Trophoblast cell (in vitro differentiated cells and primary cell): Measurements from ENCODE around the gene EP400.

ENCODE experiments used
- DNase-seq, 2 donors: peaks; one replicate each; pipeline ENCODE4 v3.0.0-alpha.2; 2016
- H2AFZ ChIP-seq: 2 replicates; pipeline ENCODE4 v1.6.1; 2013; ENCODE audit warnings: low read length, moderate library complexity, mild to moderate bottlenecking; ENCODE audit not compliant: insufficient read depth, poor library complexity
- H2AK5ac ChIP-seq: 2 replicates; pipeline ENCODE4 v1.6.1; 2013; ENCODE audit warnings: mild to moderate bottlenecking, low read length
- H2BK120ac ChIP-seq: 2 replicates; pipeline ENCODE4 v1.6.1; 2013; ENCODE audit warnings: low read length, mild to moderate bottlenecking, moderate library complexity; ENCODE audit not compliant: insufficient read depth, poor library complexity
- H2BK12ac ChIP-seq: 2 replicates; pipeline ENCODE4 v1.6.1; 2013; ENCODE audit warnings: mild to moderate bottlenecking, low read length, moderate library complexity
- H2BK5ac ChIP-seq: 2 replicates; pipeline ENCODE4 v1.6.1; 2013; ENCODE audit warnings: low read length, low read depth, moderate library complexity, mild to moderate bottlenecking; ENCODE audit not compliant: poor library complexity
- H3K14ac ChIP-seq: 2 replicates; pipeline ENCODE4 v1.6.1; 2013; ENCODE audit warnings: mild to moderate bottlenecking, low read length
- H3K18ac ChIP-seq: 2 replicates; pipeline ENCODE4 v1.6.1; 2013; ENCODE audit warnings: mild to moderate bottlenecking, low read length
- H3K23ac ChIP-seq: 2 replicates; pipeline ENCODE4 v1.6.1; 2013; ENCODE audit warnings: low read length
- H3K27ac ChIP-seq: 2 replicates; pipeline ENCODE4 v1.5.1; 2013; ENCODE audit warnings: low read depth, mild to moderate bottlenecking, inconsistent platforms, low read length, moderate library complexity
- H3K27me3 ChIP-seq: 2 replicates; pipeline ENCODE4 v1.6.1; 2013; ENCODE audit warnings: inconsistent platforms, mild to moderate bottlenecking, low read length, moderate library complexity; ENCODE audit not compliant: insufficient read depth
- H3K36me3 ChIP-seq, 2 experiments: 1 replicate in 1 of 2; 2 replicates in 1 of 2; pipeline ENCODE4 v1.6.1; 2013; ENCODE audit warnings: low read length in 2 of 2, mild to moderate bottlenecking in 2 of 2, moderate library complexity in 1 of 2; ENCODE audit not compliant: insufficient read depth in 2 of 2, control insufficient read depth in 1 of 2
- H3K4ac ChIP-seq: 2 replicates; pipeline ENCODE4 v1.6.1; 2013; ENCODE audit warnings: low read depth, mild to moderate bottlenecking, low read length, moderate library complexity
- H3K4me1 ChIP-seq, 2 experiments: 1 replicate in 1 of 2; 2 replicates in 1 of 2; pipeline ENCODE4 v1.6.1; 2013; ENCODE audit warnings: low read length in 2 of 2, mild to moderate bottlenecking in 2 of 2, moderate library complexity in 1 of 2; ENCODE audit not compliant: insufficient read depth in 2 of 2, control insufficient read depth in 1 of 2
- H3K4me2 ChIP-seq: 2 replicates; pipeline ENCODE4 v1.6.1; 2013; ENCODE audit warnings: inconsistent platforms, mild to moderate bottlenecking, low read length, moderate library complexity
- H3K4me3 ChIP-seq: 2 replicates; pipeline ENCODE4 v1.5.1; 2013; ENCODE audit warnings: mild to moderate bottlenecking, low read depth, low read length, inconsistent platforms
- H3K79me1 ChIP-seq: one replicate; pipeline ENCODE4 v1.6.1; 2013; ENCODE audit warnings: low read length
- H3K79me2 ChIP-seq: 2 replicates; pipeline ENCODE4 v1.6.1; 2013; ENCODE audit warnings: low read length, mild to moderate bottlenecking; ENCODE audit not compliant: control insufficient read depth, insufficient read depth, poor library complexity
- H3K9ac ChIP-seq: 2 replicates; pipeline ENCODE4 v1.6.1; 2013; ENCODE audit warnings: mild to moderate bottlenecking, low read length
- H3K9me3 ChIP-seq: 2 replicates; pipeline ENCODE4 v1.6.1; 2013; ENCODE audit warnings: low read depth, mild to moderate bottlenecking, control low read depth, inconsistent platforms, low read length; ENCODE audit not compliant: insufficient read depth
- H4K12ac ChIP-seq: 2 replicates; pipeline ENCODE4 v1.6.1; 2013; ENCODE audit warnings: low read depth, mild to moderate bottlenecking, low read length, moderate library complexity
- H4K8ac ChIP-seq: 2 replicates; pipeline ENCODE4 v1.6.1; 2013; ENCODE audit warnings: low read depth, mild to moderate bottlenecking, low read length, moderate library complexity
- H4K91ac ChIP-seq: one replicate; pipeline ENCODE4 v1.6.1; 2013; ENCODE audit warnings: low read depth, mild to moderate bottlenecking, low read length, moderate library complexity
- WGBS: extraction: QIAGEN DNeasy Blood & Tissue Kit; methylation state at CpG from one replicate; pipeline ENCODE4 v1.1.7; 2013; ENCODE audit warnings: missing lambda C conversion rate; ENCODE audit not compliant: insufficient read length, insufficient coverage; ENCODE audit errors: extremely low coverage; 5-methylcytosine and 5-hydroxymethylcytosine counted together

The EP400 gene

GRCh38 chr12:131902332-131903241 lies 47.2 kb upstream of the EP400 start:
- Histone ChIP-seq H4K91ac (no peak overlapping the region), H3K79me1 (peaks cover 2% of the 10 kb centered on the region), H3K9me3 (no peaks in the 10 kb centered on the region), H3K23ac (no peak overlapping the region), H2AFZ (peak overlapping the region; percentile 30), H2BK5ac (no peak overlapping the region), H2BK120ac (no peak overlapping the region), H3K9ac (no peak overlapping the region), H3K4me3 (no peak overlapping the region), H4K8ac (no peak overlapping the region), H2BK12ac (no peak overlapping the region), H3K79me2 (peaks cover 13% of the 10 kb centered on the region), H3K36me3 (peaks cover 46 to 50% of the 10 kb centered on the region in 2 experiments), H4K12ac (peak overlapping the region; percentile 7), H3K14ac (no peak overlapping the region), H3K27me3 (no peaks in the 10 kb centered on the region), H3K4me1 (peaks cover 8 to 9% of the 10 kb centered on the region in 2 experiments), H3K18ac (peak overlapping the region; percentile 38), H3K27ac (no peak overlapping the region), H2AK5ac (no peak overlapping the region), H3K4ac (peak overlapping the region; percentile 16), H3K4me2 (no peak overlapping the region)
- DNase-seq: no peak
- no CpG with 5 or more reads among the region's 25 CpGs for WGBS

- peaks cover 5 to 6% of the 10 kb centered on the region in 2 experiments for H3K4me1 ChIP-seq
- H3K27me3 ChIP-seq: no peaks in the 10 kb centered on the region
- H2BK12ac ChIP-seq: no peak overlapping the region
- peaks cover 13% of the 10 kb centered on the region for H3K79me2 ChIP-seq
- no peak overlapping the region for H3K9ac ChIP-seq
- H3K4me3 ChIP-seq: no peak overlapping the region
- H3K79me1 ChIP-seq: peaks cover 2% of the 10 kb centered on the region
- H3K36me3 ChIP-seq: peaks cover 49 to 54% of the 10 kb centered on the region in 2 experiments
- H2BK5ac ChIP-seq: no peak overlapping the region
- no peak overlapping the region for H3K14ac ChIP-seq
- no peak overlapping the region for H3K4me2 ChIP-seq
- H4K91ac ChIP-seq: no peak overlapping the region
- H2BK120ac ChIP-seq: no peak overlapping the region
- H3K23ac ChIP-seq: no peak overlapping the region
- H4K8ac ChIP-seq: no peak overlapping the region
- H3K27ac ChIP-seq: no peak overlapping the region
- H2AK5ac ChIP-seq: no peak overlapping the region
- WGBS: no CpG with 5 or more reads among the region's 13 CpGs
- no peak overlapping the region for H4K12ac ChIP-seq
- peak overlapping the region; percentile 38 for H3K18ac ChIP-seq
- H3K9me3 ChIP-seq: no peaks in the 10 kb centered on the region
- no peak overlapping the region for H2AFZ ChIP-seq
- DNase-seq: no peak
- peak overlapping the region; percentile 11 for H3K4ac ChIP-seq
Observed at GRCh38 chr12:131903270-131904255, 46.2 kb upstream of the EP400 start.

GRCh38 chr12:131904346-131904745 lies 45.4 kb upstream of the EP400 start:
- no peak overlapping the region for H3K23ac ChIP-seq
- H3K27ac ChIP-seq: no peak overlapping the region
- H3K4ac ChIP-seq: peak overlapping the region; percentile 6
- H3K14ac ChIP-seq: no peak overlapping the region
- H2BK12ac ChIP-seq: no peak overlapping the region
- H2AFZ ChIP-seq: no peak overlapping the region
- H4K91ac ChIP-seq: no peak overlapping the region
- H3K18ac ChIP-seq: no peak overlapping the region
- H4K8ac ChIP-seq: no peak overlapping the region
- H3K36me3 ChIP-seq: peaks cover 57 to 61% of the 10 kb centered on the region in 2 experiments
- H2AK5ac ChIP-seq: no peak overlapping the region
- peaks cover 5 to 6% of the 10 kb centered on the region in 2 experiments for H3K4me1 ChIP-seq
- H2BK5ac ChIP-seq: no peak overlapping the region
- no peak overlapping the region for H3K9ac ChIP-seq
- peaks cover 13% of the 10 kb centered on the region for H3K79me2 ChIP-seq
- no peak overlapping the region for H2BK120ac ChIP-seq
- H3K27me3 ChIP-seq: no peaks in the 10 kb centered on the region
- no peak overlapping the region for H4K12ac ChIP-seq
- H3K79me1 ChIP-seq: peaks cover 2% of the 10 kb centered on the region
- no peaks in the 10 kb centered on the region for H3K9me3 ChIP-seq
- DNase-seq: no peak
- no peak overlapping the region for H3K4me3 ChIP-seq
- no peak overlapping the region for H3K4me2 ChIP-seq
- no CpG with 5 or more reads among the region's 5 CpGs for WGBS

GRCh38 chr12:131905081-131905629 lies 44.6 kb upstream of the EP400 start:
- no peak overlapping the region for H3K4me2 ChIP-seq
- H3K4ac ChIP-seq: peak overlapping the region; percentile 9
- H3K79me2 ChIP-seq: peaks cover 11% of the 10 kb centered on the region
- no peak overlapping the region for H2BK120ac ChIP-seq
- H3K9me3 ChIP-seq: no peaks in the 10 kb centered on the region
- H4K8ac ChIP-seq: no peak overlapping the region
- H3K9ac ChIP-seq: no peak overlapping the region
- H3K4me3 ChIP-seq: no peak overlapping the region
- no peak overlapping the region for H3K14ac ChIP-seq
- H2BK12ac ChIP-seq: no peak overlapping the region
- H3K23ac ChIP-seq: no peak overlapping the region
- no peak overlapping the region for H2BK5ac ChIP-seq
- H4K91ac ChIP-seq: no peak overlapping the region
- no peaks in the 10 kb centered on the region for H3K27me3 ChIP-seq
- H2AK5ac ChIP-seq: no peak overlapping the region
- no peaks in the 10 kb centered on the region for H3K79me1 ChIP-seq
- peaks cover 5 to 6% of the 10 kb centered on the region in 2 experiments for H3K4me1 ChIP-seq
- H3K27ac ChIP-seq: no peak overlapping the region
- no peak overlapping the region for H3K18ac ChIP-seq
- no peak for DNase-seq
- whole genome bisulfite sequencing: no CpG with 5 or more reads among the region's 13 CpGs
- H4K12ac ChIP-seq: no peak overlapping the region
- peaks cover 65 to 66% of the 10 kb centered on the region in 2 experiments for H3K36me3 ChIP-seq
- no peak overlapping the region for H2AFZ ChIP-seq
